ENCODE results near the gene PEMT.

DNA sequence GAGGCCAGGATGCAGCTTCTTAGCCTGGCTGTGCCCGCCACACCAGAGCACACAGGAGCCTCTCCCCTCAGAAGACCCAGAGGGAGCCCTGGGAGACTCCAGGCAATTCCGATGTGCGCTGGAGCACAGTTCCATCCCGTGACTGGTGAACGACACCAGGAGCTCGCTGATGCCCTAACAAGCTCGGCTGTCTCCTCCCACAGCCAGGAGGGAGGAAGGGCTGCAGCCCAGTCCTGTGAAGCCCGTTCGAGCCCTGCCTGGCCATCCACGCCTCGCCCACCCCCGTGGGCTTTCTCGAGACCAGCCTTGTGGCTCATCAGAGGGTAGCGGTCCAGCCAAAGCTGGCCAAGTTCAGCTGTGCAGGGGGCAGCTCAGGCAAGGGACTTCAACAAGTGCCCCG lies 73.5 kb downstream of the PEMT start:
- no peak for TF ChIP-seq POLR2AphosphoS5 (IDR thresholded peaks at IDR 0.05; ENCODE audit: control insufficient read depth, insufficient read depth, low read depth, low read length)
- TF ChIP-seq, protein P1, sequence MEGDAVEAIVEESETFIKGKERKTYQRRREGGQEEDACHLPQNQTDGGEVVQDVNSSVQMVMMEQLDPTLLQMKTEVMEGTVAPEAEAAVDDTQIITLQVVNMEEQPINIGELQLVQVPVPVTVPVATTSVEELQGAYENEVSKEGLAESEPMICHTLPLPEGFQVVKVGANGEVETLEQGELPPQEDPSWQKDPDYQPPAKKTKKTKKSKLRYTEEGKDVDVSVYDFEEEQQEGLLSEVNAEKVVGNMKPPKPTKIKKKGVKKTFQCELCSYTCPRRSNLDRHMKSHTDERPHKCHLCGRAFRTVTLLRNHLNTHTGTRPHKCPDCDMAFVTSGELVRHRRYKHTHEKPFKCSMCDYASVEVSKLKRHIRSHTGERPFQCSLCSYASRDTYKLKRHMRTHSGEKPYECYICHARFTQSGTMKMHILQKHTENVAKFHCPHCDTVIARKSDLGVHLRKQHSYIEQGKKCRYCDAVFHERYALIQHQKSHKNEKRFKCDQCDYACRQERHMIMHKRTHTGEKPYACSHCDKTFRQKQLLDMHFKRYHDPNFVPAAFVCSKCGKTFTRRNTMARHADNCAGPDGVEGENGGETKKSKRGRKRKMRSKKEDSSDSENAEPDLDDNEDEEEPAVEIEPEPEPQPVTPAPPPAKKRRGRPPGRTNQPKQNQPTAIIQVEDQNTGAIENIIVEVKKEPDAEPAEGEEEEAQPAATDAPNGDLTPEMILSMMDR (IDR thresholded peaks at IDR 0.05 in 2 of 3, conservative IDR thresholded peaks at IDR 0.05 in 1 of 3; ENCODE audit: insufficient read depth in 2 of 3, low read depth in 1 of 3, low read length in 3 of 3) = no peak
- TF ChIP-seq ILK (tag; IDR thresholded peaks at IDR 0.05; ENCODE audit: borderline replicate concordance, low read depth) = no peak
- TF ChIP-seq CEBPB (tag; IDR thresholded peaks at IDR 0.05) = no peak
- no peak for TF ChIP-seq PML (IDR thresholded peaks at IDR 0.05; ENCODE audit: low read length)
- no peak for TF ChIP-seq FOXJ3 (CRISPR knock-in tag; IDR thresholded peaks at IDR 0.05)
- no peak for TF ChIP-seq CEBPG (CRISPR knock-in tag; IDR thresholded peaks at IDR 0.05)
- TF ChIP-seq CEBPG (tag; conservative IDR thresholded peaks at IDR 0.05 in 1 of 2, IDR thresholded peaks at IDR 0.05 in 1 of 2) = no peak
- TF ChIP-seq ZNF830 (CRISPR knock-in tag; IDR thresholded peaks at IDR 0.05) = no peak
- TF ChIP-seq, protein P2, sequence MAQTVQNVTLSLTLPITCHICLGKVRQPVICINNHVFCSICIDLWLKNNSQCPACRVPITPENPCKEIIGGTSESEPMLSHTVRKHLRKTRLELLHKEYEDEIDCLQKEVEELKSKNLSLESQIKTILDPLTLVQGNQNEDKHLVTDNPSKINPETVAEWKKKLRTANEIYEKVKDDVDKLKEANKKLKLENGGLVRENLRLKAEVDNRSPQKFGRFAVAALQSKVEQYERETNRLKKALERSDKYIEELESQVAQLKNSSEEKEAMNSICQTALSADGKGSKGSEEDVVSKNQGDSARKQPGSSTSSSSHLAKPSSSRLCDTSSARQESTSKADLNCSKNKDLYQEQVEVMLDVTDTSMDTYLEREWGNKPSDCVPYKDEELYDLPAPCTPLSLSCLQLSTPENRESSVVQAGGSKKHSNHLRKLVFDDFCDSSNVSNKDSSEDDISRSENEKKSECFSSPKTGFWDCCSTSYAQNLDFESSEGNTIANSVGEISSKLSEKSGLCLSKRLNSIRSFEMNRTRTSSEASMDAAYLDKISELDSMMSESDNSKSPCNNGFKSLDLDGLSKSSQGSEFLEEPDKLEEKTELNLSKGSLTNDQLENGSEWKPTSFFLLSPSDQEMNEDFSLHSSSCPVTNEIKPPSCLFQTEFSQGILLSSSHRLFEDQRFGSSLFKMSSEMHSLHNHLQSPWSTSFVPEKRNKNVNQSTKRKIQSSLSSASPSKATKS (CRISPR knock-in tag; IDR thresholded peaks at IDR 0.05) = no peak
- TF ChIP-seq RB1 (IDR thresholded peaks at IDR 0.05; ENCODE audit: low read depth) = no peak
- TF ChIP-seq RNF2 (IDR thresholded peaks at IDR 0.05) = no peak
- no peak for TF ChIP-seq EP300 (IDR thresholded peaks at IDR 0.05; ENCODE audit: low read length)
- TF ChIP-seq RCOR1 (IDR thresholded peaks at IDR 0.05; ENCODE audit: borderline replicate concordance in 1 of 2, low read depth in 2 of 2, low read length in 2 of 2) = no peak

All from K562 (cell line).